SH-SY5Y (cell line): Measurements from ENCODE around the gene ZP2.

ENCODE experiments used
- GATA2 ChIP-seq: IDR thresholded peaks from 2 replicates; pipeline ENCODE4 v1.6.1; 2011; ENCODE audit warnings: mild to moderate bottlenecking, low read depth, low read length
- GATA3 ChIP-seq: IDR thresholded peaks from 2 replicates; pipeline ENCODE4 v1.6.1; 2011; ENCODE audit warnings: low read depth, mild to moderate bottlenecking, low read length, moderate library complexity

DNA sequence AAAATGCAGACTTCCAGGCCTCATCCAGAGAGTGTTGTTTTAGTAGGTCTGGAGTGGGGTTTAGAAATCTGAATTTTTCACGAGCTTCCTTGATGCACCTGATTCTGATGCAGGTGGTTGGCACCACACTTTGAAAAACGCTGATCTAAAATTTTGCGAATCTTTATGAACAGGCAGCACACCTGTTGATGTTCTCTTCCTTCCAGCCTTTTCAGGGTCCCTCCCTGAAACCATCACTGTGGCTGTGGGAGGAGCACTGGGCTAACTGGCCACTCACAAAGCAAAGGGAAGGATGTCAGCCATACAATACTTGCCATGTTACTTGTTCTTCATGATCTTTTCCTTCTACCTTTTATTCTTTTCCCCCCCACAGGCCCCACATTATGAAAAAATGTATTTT is 38.7 kb downstream of the ZP2 start:
- TF ChIP-seq GATA3, result no peak
- TF ChIP-seq GATA2, result no peak
